HK-2 (cell line): ENCODE measurements around the gene CSAG2.

Source experiments
- DNase-seq: peaks from one replicate; pipeline ENCODE4 v3.0.0-alpha.2; 2018; ENCODE audit not compliant: unreplicated experiment

Gene CSAG2

GRCh38 chrX:152663086-152663485 is 46.0 kb downstream of the CSAG2 start:
- DNase-seq, result no peak

GRCh38 chrX:152658302-152658701 is 50.8 kb downstream of the CSAG2 start:
- no peak for DNase-seq
